ENCODE results near the gene MND1.
"Not testable (repeated sequence)": the region's sequence is repeated elsewhere in the genome, so short reads cannot be mapped to it uniquely, and the experiment has no call there.

The MND1 gene

DNA sequence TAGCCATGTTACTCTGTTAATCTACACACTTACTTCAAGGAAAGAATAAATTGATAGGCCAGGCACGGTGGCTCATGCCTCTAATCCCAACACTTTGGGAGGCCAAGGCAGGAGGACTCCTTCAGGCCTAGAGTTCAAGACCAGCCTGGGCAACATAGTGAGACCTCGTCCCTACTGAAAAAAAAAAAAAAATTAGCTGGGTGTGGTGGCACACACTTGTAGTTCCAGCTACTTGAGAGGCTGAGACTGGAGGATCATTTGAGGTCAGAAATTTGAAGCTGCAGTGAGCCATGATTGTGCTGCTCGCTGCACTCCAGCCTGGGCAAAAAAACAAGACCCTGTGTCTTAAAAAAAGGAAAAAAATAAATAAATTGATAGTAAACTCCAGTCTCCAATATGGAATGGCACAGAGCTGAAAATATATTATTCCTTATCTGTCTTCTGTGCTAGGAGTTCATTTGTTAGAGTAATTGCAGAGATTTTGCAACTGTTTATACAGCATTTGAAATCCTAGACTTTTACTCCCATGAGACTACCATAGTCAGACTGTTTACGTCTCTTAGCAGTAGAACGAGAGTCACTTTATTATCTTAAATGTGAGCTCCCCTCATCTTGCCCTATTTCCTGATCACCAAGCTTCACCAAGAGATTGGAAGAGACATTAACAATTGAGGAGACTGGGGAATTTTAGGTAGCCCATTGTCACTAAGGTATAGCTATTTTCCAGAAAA is 102.9 kb downstream of the MND1 start:
- no peak for DNase-seq

DNA sequence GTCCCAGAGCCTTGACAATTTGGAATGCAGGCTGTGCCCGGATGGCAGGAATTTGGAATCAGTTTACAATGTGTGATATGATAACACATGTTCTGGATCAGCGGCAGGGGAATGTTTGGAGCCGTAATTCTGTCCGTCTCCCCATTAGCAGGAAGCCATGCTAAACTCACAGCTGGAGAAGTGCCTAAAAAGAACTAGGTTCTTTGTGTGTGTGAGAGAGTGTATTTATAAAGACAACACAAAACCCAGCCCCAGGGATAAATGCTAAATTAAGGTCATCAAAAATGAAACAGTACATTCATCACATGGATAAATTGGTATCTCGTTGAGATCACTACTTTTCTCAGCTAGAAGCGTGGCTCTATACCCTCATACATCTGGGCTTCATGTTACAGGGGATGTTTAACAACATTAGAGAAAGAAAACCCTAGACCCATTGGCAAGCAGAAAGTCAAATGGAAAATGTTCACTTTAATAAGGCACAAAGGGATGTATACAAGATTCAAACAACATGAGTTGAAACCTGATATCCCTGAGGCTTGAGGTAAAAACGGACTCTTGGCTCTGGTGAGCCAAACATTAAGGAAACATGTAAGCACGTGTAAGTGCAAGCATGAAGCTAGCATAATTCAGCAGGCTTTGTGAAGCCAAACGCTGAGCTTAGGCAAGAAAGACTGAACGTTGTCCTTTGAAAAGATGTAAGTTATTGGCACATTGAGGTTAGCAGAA is 103.7 kb downstream of the MND1 start:
- DNase-seq = no peak

DNA sequence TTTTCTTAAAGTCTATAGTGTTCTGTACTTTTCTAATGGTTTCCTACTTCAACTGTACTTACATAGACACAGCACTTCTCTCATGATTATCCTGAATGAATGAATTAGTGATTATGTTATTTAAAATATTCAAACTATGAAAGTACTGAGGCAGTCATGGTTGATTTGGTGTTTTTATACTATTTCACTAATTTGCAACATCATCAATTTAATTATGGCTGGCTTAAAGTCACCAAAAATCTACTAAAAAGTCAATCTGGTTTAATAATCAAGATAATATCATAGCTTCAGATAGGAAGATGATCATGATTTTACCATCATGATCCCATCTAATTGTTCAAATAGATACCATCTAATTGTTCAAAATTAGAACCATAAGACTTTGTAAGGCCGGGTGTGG is 104.8 kb downstream of the MND1 start:
- no peak for DNase-seq

DNA sequence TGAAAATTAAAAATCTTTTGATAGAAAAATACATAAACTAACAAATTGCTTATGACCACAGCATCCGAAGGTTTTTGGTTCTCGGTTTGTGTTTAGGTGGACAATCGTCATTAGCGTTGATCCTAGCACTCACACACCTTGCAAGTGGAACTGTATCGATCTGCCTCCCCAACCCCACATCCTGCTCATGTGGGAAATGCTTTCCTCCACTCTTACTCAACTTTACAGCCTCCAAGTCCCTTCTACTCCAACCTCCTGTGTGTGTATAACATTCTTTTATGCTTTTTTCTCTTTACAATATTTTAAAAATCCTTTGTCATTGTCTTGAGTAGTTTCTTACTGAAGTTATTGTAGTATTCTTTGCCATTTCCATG is 106.0 kb downstream of the MND1 start:
- no peak for DNase-seq

DNA sequence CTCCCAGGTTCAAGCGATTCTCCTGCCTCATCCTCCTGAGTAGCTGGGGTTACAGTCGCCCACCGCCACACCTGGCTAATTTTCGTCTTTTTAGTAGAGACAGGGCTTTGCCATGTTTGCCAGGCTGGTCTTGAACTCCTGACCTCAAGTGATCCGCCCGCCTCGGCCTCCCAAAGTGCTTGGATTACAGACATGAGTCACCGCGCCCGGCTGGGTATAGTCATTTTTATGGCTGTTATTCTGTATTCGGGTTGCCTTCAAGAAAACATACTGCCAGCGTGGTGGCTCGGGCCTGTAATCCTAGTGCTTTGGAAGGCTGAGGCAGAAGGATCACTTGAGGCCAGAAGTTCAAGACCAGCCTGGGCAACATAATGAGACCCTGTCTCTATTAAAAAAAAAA is 106.7 kb downstream of the MND1 start:
- not testable (repeated sequence) for DNase-seq

DNA sequence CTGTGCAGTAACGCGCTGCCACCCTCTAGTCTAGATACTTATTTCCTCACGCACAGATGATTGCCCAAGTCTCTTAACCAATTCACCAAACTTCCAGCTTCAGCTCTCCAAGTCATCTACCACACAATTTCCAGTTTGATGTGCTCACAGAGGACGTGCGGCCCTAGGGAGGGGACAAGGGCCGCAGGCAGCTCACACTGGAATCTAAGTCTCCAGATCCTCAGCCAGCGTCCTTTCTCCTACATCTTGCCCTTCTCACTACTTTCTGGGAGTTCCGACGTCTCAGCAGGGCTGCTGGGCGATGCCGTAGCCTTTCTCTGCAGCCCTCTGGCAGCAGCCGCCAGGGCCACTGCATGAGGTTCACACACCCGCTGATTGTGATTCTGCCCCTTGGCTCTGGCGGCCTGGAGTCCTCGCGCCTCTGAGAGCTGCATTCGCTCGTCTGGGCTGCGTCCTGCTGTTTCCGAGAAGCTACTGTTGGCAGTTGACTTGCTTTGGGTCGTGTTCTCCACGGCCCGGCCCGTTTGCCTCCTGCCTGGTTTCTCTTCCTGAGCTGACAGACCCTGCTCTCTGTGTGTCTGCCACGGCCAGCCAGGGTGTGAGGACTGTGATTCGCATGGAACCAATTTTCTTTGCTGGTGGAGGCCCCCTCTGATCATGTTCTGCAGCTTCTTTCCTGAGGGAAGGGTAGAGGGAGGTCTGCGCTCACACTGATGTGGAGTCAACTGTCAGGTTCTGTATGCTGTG is 107.6 kb downstream of the MND1 start:
- DNase-seq = peak; percentile 84

DNA sequence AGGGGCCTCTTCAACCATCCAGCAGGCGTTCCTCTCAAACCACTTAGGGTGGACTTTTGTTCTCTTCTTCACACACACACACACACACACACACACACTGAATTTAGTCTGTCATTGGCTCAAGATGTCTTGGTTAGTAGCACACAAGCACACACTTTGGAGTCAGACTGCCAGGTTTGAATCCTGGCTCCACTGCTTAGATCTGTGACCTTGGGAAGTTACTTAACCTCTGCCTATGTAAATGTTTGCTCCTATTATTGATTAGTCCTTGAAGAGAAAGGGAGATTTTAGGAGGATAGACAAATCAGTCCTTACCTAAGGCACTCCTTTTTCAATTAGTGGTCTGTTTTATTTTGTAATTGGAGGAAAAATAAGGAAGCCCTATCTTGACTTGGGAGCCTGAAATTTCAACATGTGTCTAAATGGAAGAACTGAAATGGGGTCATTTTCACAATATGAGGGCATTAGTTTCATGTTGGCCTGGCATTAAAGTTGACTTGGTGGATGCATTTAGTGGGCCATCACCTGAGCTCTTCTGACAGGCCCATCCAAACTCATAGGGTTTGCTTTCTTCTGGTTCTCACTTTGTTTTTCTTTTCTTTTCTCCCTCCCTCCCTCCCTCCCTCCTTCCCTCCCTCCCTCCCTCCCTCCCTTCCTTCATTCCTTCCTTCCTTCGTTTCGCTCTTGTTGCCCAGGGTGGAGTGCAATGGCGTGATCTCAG is 108.3 kb downstream of the MND1 start:
- DNase-seq = no peak

DNA sequence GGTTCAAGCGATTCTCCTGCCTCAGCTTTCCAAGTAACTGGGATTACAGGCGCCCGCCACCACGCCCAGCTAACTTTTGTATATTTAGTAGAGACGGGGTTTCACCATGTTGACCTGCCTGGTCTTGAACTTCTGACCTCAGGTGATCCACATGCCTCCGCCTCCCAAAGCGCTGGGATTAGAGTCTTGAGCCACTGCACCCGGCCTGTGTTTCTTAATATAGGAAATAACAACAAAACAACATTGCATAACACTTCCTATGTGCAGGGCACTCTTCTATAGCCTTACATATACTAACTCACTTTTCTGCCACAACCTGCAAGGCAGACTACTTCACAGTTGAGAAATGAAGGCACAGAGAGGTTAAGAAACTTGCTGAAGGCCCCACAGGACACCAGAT is 108.9 kb downstream of the MND1 start:
- DNase-seq = no peak

DNA sequence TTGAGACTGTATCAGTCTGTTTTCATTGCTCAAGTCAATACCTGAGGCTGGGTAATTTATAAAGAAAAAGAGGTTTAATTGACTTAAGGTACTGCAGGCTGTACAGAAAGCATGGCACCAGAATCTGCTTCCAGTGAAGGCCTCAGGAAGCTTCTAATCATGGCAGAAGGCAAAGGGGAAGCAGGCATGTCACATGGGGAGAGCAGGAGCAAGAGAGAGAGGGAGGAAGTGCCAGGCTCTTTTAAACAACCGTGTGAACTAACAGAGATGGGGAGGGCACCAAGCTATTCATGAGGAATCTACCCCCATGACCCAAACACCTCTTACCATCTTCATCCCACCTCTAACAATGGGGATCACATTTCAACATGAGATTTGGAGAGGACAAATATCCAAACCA is 114.5 kb downstream of the MND1 start:
- DNase-seq = no peak

DNA sequence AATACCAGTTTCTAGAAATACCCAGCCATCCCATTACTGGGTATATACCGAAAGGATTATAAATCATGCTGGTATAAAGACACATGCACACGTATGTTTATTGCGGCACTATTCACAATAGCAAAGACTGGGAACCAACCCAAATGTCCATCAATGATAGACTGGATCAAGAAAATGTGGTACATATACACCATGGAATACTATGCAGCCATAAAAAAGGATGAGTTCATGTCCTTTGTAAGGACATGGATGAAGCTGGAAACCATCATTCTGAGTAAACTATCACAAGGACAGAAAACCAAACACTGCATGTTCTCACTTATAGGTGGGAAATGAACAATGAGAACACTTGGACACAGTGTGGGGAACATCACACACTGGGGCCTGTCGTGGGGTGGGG is 117.1 kb downstream of the MND1 start:
- DNase-seq = not testable (repeated sequence)

DNA sequence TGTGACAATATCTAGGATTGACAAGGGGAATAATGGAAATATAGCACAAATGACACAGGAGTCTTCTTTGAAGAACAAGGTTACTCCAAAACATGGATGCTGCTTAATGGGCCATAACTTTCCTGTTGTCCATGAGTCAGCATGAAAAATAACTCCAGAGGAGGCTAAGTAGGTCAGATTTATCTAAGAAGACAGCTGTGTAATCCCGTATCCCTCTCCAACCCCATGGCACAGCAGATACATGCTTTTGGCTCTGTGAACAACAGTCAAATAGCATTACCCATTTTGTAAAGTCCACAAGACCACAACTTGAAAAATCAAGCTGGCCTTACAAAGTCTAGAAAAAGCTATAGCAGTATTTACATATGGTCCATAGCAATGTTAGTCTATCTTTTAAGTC is 119.6 kb downstream of the MND1 start:
- DNase-seq = no peak
